Body of pancreas (tissue), 4 donors: ENCODE measurements around the gene PSEN1.

Source experiments
- POLR2A ChIP-seq, 3 donors: fragments of 450-650 bp; IDR thresholded peaks; one replicate each; pipeline ENCODE4 v1.6.1; 2016; ENCODE audit warnings: antibody characterized with exemption in 3 of 3, mild to moderate bottlenecking in 2 of 3
- TF ChIP-seq, protein P1 (sequence below), 7 experiments: fragments of 450-650 bp in 4 of 7; fragments of 200-600 bp in 3 of 7; sonication (generic) in 3 of 7; IDR thresholded peaks; one replicate each; pipeline ENCODE4 v1.5.1; 2016 to 2019; ENCODE audit warnings: antibody characterized with exemption in 7 of 7

DNA sequence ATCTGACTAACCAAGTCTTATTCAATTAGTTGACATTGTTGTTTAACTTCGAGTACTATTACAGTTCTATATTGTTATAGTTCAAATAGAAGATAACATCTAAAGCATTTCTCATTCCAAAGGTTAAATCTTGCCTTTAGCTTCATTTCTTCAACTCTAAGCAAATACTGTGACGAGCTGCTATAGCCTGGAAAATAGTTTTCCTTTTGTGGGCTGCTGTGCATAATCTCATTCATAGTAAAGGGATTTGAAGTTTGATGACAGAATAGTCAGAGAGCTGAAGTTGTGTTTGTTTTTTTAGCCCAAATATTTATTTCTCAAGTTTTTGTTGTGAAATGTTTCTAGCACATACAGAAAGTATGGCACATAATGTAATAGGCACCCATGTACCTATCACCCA, 13.4 kb downstream of the PSEN1 start:
- TF ChIP-seq, protein P1, sequence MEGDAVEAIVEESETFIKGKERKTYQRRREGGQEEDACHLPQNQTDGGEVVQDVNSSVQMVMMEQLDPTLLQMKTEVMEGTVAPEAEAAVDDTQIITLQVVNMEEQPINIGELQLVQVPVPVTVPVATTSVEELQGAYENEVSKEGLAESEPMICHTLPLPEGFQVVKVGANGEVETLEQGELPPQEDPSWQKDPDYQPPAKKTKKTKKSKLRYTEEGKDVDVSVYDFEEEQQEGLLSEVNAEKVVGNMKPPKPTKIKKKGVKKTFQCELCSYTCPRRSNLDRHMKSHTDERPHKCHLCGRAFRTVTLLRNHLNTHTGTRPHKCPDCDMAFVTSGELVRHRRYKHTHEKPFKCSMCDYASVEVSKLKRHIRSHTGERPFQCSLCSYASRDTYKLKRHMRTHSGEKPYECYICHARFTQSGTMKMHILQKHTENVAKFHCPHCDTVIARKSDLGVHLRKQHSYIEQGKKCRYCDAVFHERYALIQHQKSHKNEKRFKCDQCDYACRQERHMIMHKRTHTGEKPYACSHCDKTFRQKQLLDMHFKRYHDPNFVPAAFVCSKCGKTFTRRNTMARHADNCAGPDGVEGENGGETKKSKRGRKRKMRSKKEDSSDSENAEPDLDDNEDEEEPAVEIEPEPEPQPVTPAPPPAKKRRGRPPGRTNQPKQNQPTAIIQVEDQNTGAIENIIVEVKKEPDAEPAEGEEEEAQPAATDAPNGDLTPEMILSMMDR (IDR thresholded peaks at IDR 0.05) = no peak
- TF ChIP-seq POLR2A (IDR thresholded peaks at IDR 0.05) = no peak
